Measurements from ENCODE around the gene SH3BGRL2. TPM values are rescaled to one million over a fixed set of nuclear protein-coding genes. Genes with fewer than 3 reads are reported as not detected.

The SH3BGRL2 gene
- total and polyA plus RNA-seq, 2 donors (not counting 1 experiment from before 2014, with no cell fraction given), result 0.01 TPM; not detected in 1

- Histone ChIP-seq H3K4me3 (ENCODE audit: control extremely low read depth in 1 of 5, extremely low read depth in 1 of 5, insufficient read depth in 1 of 5, low read depth in 2 of 5, low read length in 4 of 5) (no peak overlapping the region), H3K9ac (ENCODE audit: low read length) (no peak overlapping the region), H3K36me3 (replicated peaks in 1 of 2; ENCODE audit: control extremely low read depth in 1 of 2, control insufficient read depth in 1 of 2, extremely low read depth in 1 of 2, insufficient read depth in 2 of 2, low read length in 1 of 2) (no peaks in the 10 kb centered on the region), H2AFZ (ENCODE audit: insufficient read depth, low read depth, low read length, poor library complexity, severe bottlenecking) (no peak overlapping the region), H3K4me1 (ENCODE audit: control insufficient read depth in 2 of 2, insufficient read depth in 2 of 2, low read length in 2 of 2) (no peaks in the 10 kb centered on the region), H3K4me2 (replicated peaks; ENCODE audit: low read depth, low read length, poor library complexity, severe bottlenecking) (no peak overlapping the region), H4K20me1 (ENCODE audit: control insufficient read depth, insufficient read depth, low read length, poor library complexity, severe bottlenecking) (no peaks in the 10 kb centered on the region), H3K79me2 (ENCODE audit: control insufficient read depth, insufficient read depth, low read length) (no peaks in the 10 kb centered on the region), H3K27me3 (replicated peaks in 1 of 4; ENCODE audit: control extremely low read depth in 1 of 4, control insufficient read depth in 3 of 4, insufficient read depth in 4 of 4, low read length in 3 of 4) (no peaks in the 10 kb centered on the region), H3K9me3 (ENCODE audit: control extremely low read depth in 1 of 3, control insufficient read depth in 2 of 3, insufficient read depth in 1 of 3, low read length in 2 of 3) (no peaks in the 10 kb centered on the region), H3K27ac (ENCODE audit: low read length in 2 of 2) (no peak overlapping the region)
- ATAC-seq (ENCODE audit: low read depth) (no peak), DNase-seq (no peak)
- no CpG with 5 or more reads among the region's 1 CpG for WGBS (ENCODE audit: insufficient coverage)
- intact Hi-C loops (cut with micrococcal nuclease), result no loop called here
- peaks cover 2% of the 10 kb centered on the region for H3K9me3 Mint-ChIP-seq (ENCODE audit: insufficient read depth)
- no peak overlapping the region for H3K4me3 Mint-ChIP-seq
- ChIA-PET CTCF (no interaction called here), POLR2A (no interaction called here)
- no peaks in the 10 kb centered on the region for H3K4me1 Mint-ChIP-seq
- no peak overlapping the region for H3K27ac Mint-ChIP-seq
- TF ChIP-seq CTCF (IDR thresholded peaks at IDR 0.05) (no peak), EZH2 (IDR thresholded peaks at IDR 0.05; ENCODE audit: borderline replicate concordance, insufficient read depth, low read depth, low read length, poor library complexity, severe bottlenecking) (no peak)
- peaks cover 10% of the 10 kb centered on the region for H3K27me3 Mint-ChIP-seq
Observed at GRCh38 chr6:79684876-79685275, 53.7 kb downstream of the SH3BGRL2 start.

- ChIA-PET CTCF (no interaction called here), POLR2A (no interaction called here)
- Histone ChIP-seq H3K4me3 (ENCODE audit: control extremely low read depth in 1 of 5, extremely low read depth in 1 of 5, insufficient read depth in 1 of 5, low read depth in 2 of 5, low read length in 4 of 5) (no peak overlapping the region), H2AFZ (ENCODE audit: insufficient read depth, low read depth, low read length, poor library complexity, severe bottlenecking) (no peak overlapping the region), H3K27ac (ENCODE audit: low read length in 2 of 2) (no peak overlapping the region), H3K27me3 (replicated peaks in 1 of 4; ENCODE audit: control extremely low read depth in 1 of 4, control insufficient read depth in 3 of 4, insufficient read depth in 4 of 4, low read length in 3 of 4) (no peaks in the 10 kb centered on the region), H3K4me1 (ENCODE audit: control insufficient read depth in 2 of 2, insufficient read depth in 2 of 2, low read length in 2 of 2) (no peaks in the 10 kb centered on the region), H4K20me1 (ENCODE audit: control insufficient read depth, insufficient read depth, low read length, poor library complexity, severe bottlenecking) (no peaks in the 10 kb centered on the region), H3K36me3 (replicated peaks in 1 of 2; ENCODE audit: control extremely low read depth in 1 of 2, control insufficient read depth in 1 of 2, extremely low read depth in 1 of 2, insufficient read depth in 2 of 2, low read length in 1 of 2) (no peaks in the 10 kb centered on the region), H3K4me2 (replicated peaks; ENCODE audit: low read depth, low read length, poor library complexity, severe bottlenecking) (no peak overlapping the region), H3K9ac (ENCODE audit: low read length) (no peak overlapping the region), H3K79me2 (ENCODE audit: control insufficient read depth, insufficient read depth, low read length) (no peaks in the 10 kb centered on the region), H3K9me3 (ENCODE audit: control extremely low read depth in 1 of 3, control insufficient read depth in 2 of 3, insufficient read depth in 1 of 3, low read length in 2 of 3) (no peaks in the 10 kb centered on the region)
- H3K9me3 Mint-ChIP-seq (ENCODE audit: insufficient read depth), result peaks cover 2% of the 10 kb centered on the region
- H3K27me3 Mint-ChIP-seq, result peaks cover 6% of the 10 kb centered on the region
- H3K27ac Mint-ChIP-seq, result no peak overlapping the region
- DNase-seq, result no peak
- intact Hi-C loops (cut with micrococcal nuclease), result no loop called here
- ATAC-seq (ENCODE audit: low read depth), result no peak
- WGBS (ENCODE audit: insufficient coverage), result 100% methylated on average over 1 of the region's 3 CpGs
- H3K4me1 Mint-ChIP-seq, result no peaks in the 10 kb centered on the region
- H3K4me3 Mint-ChIP-seq, result no peak overlapping the region
- TF ChIP-seq EZH2 (IDR thresholded peaks at IDR 0.05; ENCODE audit: borderline replicate concordance, insufficient read depth, low read depth, low read length, poor library complexity, severe bottlenecking) (no peak), CTCF (IDR thresholded peaks at IDR 0.05) (no peak)
Observed at GRCh38 chr6:79686707-79687309, 55.7 kb downstream of the SH3BGRL2 start.

All from B cell (primary cell).